Thyroid gland (tissue), 4 donors: Measurements from ENCODE around the gene STAMBPL1. TPM values are rescaled to one million over a fixed set of nuclear protein-coding genes. Genes with fewer than 3 reads are reported as not detected.

Experiments
- DNase-seq, 2 donors: peaks; one replicate each; pipeline ENCODE4 v3.0.0-alpha.2; 2019
- H3K27ac ChIP-seq, 3 donors: fragments of 200-600 bp; sonication (generic); 1 replicate in 2 of 3; 2 replicates in 1 of 3; pipeline ENCODE4 v1.5.1; 2016 to 2019; ENCODE audit warnings: mild to moderate bottlenecking in 1 of 3, moderate library complexity in 1 of 3
- H3K27me3 ChIP-seq: fragments of 200-600 bp; sonication (generic); one replicate; pipeline ENCODE4 v1.5.1; 2019
- H3K36me3 ChIP-seq, 2 donors: fragments of 200-600 bp; sonication (generic); one replicate each; pipeline ENCODE4 v1.5.1; 2016 to 2019
- H3K4me1 ChIP-seq, 2 donors: fragments of 200-600 bp; sonication (generic); one replicate each; pipeline ENCODE4 v1.5.1; 2017 to 2019
- H3K4me3 ChIP-seq, 3 donors: fragments of 200-600 bp; sonication (generic); replicated peaks in 1 of 3; 1 replicate in 2 of 3; 2 replicates in 1 of 3; pipeline ENCODE4 v1.5.1; 2016; ENCODE audit warnings: mild to moderate bottlenecking in 1 of 3
- H3K9me3 ChIP-seq: fragments of 200-600 bp; sonication (generic); one replicate; pipeline ENCODE4 v1.5.1; 2017
- POLR2A ChIP-seq, 2 donors: fragments of 450-650 bp; IDR thresholded peaks; one replicate each; pipeline ENCODE4 v1.6.1; 2017; ENCODE audit warnings: antibody characterized with exemption in 2 of 2, mild to moderate bottlenecking in 2 of 2, moderate library complexity in 1 of 2
- WGBS, 2 donors: methylation state at CpG; one replicate each; pipeline ENCODE4 v1.1.5; 2017; 5-methylcytosine and 5-hydroxymethylcytosine counted together
- intact Hi-C: fragments of 100-400 bp; cut with DNase I; formaldehyde crosslinking; loops from one replicate; pipeline ENCODE4 v1.15.1; 2023
- total RNA-seq, 4 donors: library from RNA; depleted of rRNA; stranded (reverse); fragments of >200 nt; gene quantifications; one replicate each; pipeline ENCODE4 v1.2.3, GENCODE V29; 2016
- TF ChIP-seq, protein P1 (sequence below), 6 experiments: fragments of 200-600 bp in 3 of 6; fragments of 450-650 bp in 3 of 6; sonication (generic) in 3 of 6; IDR thresholded peaks; one replicate each; pipeline ENCODE4 v1.5.1; 2016 to 2019; ENCODE audit warnings: antibody characterized with exemption in 6 of 6, mild to moderate bottlenecking in 2 of 6, inconsistent platforms in 1 of 6, moderate library complexity in 1 of 6

STAMBPL1 gene
- total RNA-seq, 4 donors from 2014 or later: 0.63 to 6.2 (median 5.7) TPM

DNA sequence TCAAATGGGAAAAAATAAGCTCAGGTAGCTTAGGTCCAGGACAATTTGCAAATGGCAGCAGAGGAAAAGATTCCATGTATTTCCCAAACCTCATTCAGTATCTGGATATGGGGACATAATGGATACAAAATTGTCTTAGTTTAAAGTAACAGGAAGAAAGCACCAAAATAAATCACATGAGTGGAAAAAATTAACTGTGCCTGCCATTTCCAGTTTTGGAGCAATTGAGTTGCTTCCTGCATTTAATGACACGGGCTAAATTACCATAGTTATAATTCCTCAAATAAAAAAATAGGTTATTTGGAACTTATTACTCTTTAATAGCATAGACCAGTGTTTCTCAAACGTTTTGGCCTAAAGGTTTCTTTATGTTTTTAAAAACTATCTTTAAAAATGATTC lies 6.3 kb upstream of the STAMBPL1 start:
- Histone ChIP-seq H3K4me1 (no peaks in the 10 kb centered on the region), H3K4me3 (no peak overlapping the region), H3K9me3 (no peaks in the 10 kb centered on the region), H3K27ac (no peak overlapping the region), H3K36me3 (no peaks in the 10 kb centered on the region), H3K27me3 (no peaks in the 10 kb centered on the region)
- no peak for DNase-seq
- 44 to 60% methylated on average over 2 of the region's 2 CpGs for WGBS, 2 donors
- TF ChIP-seq, protein P1, sequence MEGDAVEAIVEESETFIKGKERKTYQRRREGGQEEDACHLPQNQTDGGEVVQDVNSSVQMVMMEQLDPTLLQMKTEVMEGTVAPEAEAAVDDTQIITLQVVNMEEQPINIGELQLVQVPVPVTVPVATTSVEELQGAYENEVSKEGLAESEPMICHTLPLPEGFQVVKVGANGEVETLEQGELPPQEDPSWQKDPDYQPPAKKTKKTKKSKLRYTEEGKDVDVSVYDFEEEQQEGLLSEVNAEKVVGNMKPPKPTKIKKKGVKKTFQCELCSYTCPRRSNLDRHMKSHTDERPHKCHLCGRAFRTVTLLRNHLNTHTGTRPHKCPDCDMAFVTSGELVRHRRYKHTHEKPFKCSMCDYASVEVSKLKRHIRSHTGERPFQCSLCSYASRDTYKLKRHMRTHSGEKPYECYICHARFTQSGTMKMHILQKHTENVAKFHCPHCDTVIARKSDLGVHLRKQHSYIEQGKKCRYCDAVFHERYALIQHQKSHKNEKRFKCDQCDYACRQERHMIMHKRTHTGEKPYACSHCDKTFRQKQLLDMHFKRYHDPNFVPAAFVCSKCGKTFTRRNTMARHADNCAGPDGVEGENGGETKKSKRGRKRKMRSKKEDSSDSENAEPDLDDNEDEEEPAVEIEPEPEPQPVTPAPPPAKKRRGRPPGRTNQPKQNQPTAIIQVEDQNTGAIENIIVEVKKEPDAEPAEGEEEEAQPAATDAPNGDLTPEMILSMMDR (IDR thresholded peaks at IDR 0.05): no peak
- no peak for TF ChIP-seq POLR2A (IDR thresholded peaks at IDR 0.05)
- intact Hi-C loops: no loop called here

DNA sequence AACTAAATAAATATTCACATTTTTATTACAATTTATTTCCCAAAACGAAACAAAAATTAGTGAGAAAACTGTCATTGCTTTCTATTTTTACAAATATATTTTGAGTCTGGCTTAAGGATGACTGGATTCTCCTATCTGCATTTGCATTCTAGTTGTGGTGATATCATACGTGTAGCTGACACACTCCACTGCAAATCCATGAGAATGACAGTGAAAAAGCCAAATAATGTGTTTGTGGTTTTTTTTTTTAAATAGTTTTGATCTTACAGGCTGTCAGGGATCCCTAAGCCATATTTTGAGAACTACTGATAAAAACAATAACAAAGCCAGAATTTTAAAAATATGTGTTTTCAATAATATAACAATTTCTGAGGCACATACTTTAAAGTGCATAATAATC lies 5.8 kb upstream of the STAMBPL1 start:
- Histone ChIP-seq H3K4me3 (no peak overlapping the region), H3K27ac (no peak overlapping the region), H3K9me3 (no peaks in the 10 kb centered on the region), H3K36me3 (no peaks in the 10 kb centered on the region), H3K4me1 (no peaks in the 10 kb centered on the region), H3K27me3 (no peaks in the 10 kb centered on the region)
- WGBS, 2 donors: 84% methylated on average over 2 of the region's 2 CpGs
- TF ChIP-seq, protein P1 (IDR thresholded peaks at IDR 0.05): no peak
- no peak for TF ChIP-seq POLR2A (IDR thresholded peaks at IDR 0.05)
- DNase-seq: no peak
- intact Hi-C loops: no loop called here

DNA sequence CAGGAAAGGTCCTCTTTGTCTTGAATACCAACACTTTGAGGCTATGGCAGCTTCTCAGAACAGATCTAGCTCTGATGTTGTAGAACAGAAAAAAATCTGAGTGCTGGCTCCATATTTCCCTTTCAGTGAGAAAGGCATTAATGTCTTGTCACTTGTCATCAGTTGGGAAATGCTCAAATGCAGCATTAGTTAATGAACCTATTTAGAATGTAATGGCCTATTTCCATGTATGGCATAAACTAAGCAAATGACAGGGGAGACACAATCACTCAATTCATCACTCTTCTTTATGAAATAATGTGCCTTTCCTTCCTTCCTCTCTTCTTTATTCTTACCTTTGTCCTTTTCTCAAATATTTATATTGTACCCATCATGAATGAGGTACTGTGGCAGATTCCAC lies 5.0 kb upstream of the STAMBPL1 start:
- no peak for DNase-seq
- Histone ChIP-seq H3K27me3 (no peaks in the 10 kb centered on the region), H3K4me3 (no peak overlapping the region), H3K36me3 (no peaks in the 10 kb centered on the region), H3K4me1 (no peaks in the 10 kb centered on the region), H3K27ac (no peak overlapping the region), H3K9me3 (no peaks in the 10 kb centered on the region)
- intact Hi-C loops: no loop called here
- TF ChIP-seq POLR2A (IDR thresholded peaks at IDR 0.05): no peak
- TF ChIP-seq, protein P1 (IDR thresholded peaks at IDR 0.05): no peak

DNA sequence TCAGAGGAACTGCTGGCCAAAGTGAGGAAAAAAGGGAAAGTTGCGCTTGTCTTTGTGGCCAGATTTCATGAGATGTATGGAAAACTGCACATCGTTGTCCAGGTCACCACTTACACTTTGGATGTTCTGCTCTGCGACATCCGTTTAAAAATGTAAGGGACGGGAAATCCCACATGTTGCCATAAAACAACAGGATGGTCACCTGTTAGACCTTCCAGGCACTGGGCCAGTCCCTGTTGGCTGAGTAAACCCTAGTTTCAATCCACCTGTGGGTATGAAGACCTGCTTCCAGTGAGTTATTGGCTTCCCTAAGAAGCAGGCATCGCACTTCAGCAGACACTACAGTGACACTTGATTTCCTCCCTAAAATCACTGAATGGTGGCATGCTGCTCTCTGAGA lies 2.7 kb upstream of the STAMBPL1 start:
- TF ChIP-seq POLR2A (IDR thresholded peaks at IDR 0.05): no peak
- TF ChIP-seq, protein P1 (IDR thresholded peaks at IDR 0.05): no peak
- Histone ChIP-seq H3K36me3 (no peaks in the 10 kb centered on the region), H3K4me1 (no peaks in the 10 kb centered on the region), H3K27ac (no peak overlapping the region), H3K4me3 (no peak overlapping the region), H3K9me3 (no peaks in the 10 kb centered on the region), H3K27me3 (no peaks in the 10 kb centered on the region)
- intact Hi-C loops: no loop called here
- no peak for DNase-seq
- WGBS, 2 donors: 66 to 72% methylated on average over 6 of the region's 6 CpGs

DNA sequence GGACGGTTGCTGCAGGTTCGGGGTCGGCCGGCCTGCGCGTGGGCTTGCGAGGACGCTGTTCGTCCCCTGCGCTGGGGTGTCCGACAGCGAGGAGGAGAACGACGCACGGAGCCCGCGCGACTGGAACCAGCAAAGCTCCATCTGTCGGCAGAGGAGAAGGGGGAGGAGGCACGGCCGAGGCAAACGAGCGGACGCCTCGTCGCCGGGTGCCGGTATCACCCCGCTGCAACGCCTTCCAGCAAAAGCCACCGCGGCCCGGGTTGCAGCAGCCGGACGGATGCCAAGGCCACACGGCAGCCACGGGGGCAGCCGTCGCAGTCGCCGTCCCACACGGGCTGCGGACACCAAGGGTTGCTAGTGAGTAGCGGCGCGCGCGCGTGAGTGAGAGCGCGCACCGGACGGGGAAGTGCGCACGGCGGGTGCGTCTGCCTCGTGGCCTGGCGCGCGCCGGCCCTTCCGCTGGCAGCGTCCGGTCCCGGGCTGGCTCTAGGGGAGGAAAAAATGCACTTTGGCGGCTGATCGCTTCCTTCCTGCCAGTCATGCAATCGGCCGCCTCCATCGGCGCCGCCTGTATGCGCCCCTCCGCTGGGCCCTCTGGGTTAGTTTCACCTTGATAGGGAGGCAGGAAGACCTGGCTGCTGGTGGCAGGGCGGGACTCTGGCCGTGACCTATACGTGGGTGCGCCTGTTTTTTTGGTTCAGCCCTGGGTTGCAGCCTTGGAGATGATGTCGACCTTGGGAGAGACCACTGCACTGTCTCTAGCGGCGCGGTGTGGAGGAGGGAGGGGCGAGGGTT lies 434 bp downstream of the STAMBPL1 start:
- 0 to 1% methylated on average over 20 to 35 of the region's 84 CpGs for WGBS, 2 donors
- no peaks in the 10 kb centered on the region for H3K4me1 ChIP-seq
- peak overlapping the region; percentile 72 to 95 (median 77) for H3K27ac ChIP-seq
- H3K9me3 ChIP-seq: no peaks in the 10 kb centered on the region
- intact Hi-C loops: no loop called here
- DNase-seq: peak; percentile 67 to 80
- no peaks in the 10 kb centered on the region for H3K36me3 ChIP-seq
- TF ChIP-seq, protein P1 (IDR thresholded peaks at IDR 0.05): peak in 1 of 6 experiments; percentile 14
- peak in 1 of 2 donors; percentile 70 for TF ChIP-seq POLR2A (IDR thresholded peaks at IDR 0.05)
- H3K4me3 ChIP-seq: peak overlapping the region; percentile 43 to 57 (median 56)
- no peaks in the 10 kb centered on the region for H3K27me3 ChIP-seq
